NCI-H69 (cell line): ENCODE data around the gene ATG9A.

Source experiments
- DNase-seq: peaks from one replicate; lab custom pipeline; 2025; lab: John Stamatoyannopoulos, UW

The ATG9A gene

DNA sequence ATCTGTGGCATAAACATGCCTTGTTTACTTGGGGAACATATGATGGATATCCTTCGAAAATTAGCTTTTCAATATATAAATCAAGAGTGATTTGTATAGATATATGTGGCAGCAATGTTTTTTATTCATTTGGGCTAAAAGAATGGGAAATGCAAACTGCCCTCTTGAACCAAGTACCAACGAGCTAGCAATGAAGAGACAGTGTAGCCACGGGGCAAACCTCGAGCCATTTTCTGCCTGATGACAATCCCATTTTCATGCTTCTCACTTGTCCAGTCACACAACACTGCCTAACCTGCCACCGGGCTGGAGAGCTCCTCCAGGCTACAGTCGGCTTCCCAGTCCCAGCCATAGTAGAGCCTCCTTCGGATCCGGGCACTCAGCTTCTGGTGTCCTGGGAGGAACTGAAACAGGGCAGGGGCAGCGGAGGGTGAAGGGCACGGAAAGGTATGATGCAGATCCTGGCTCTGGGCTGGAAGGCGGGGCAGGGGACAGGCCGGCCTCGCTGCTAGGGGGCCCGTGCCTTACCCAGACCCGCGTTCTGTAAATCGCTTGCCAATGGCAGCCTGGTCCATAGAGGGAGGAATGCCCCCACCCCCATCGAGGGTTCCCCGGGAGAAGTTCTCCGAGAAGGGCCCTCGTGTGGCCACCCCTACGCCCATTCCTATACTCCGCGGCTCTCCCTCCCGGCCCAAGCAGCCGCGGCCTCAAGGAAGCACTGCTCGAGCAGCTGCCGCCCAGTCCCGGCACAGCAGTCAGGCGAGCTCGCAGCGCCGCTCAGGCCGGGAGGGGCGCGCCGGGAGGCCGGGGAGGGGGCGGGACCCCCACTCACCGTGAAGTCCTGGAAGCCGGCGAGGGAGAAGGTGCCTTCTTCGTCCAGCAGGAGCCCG is 53.3 kb downstream of the ATG9A start:
- DNase-seq, result peak; percentile 74

DNA sequence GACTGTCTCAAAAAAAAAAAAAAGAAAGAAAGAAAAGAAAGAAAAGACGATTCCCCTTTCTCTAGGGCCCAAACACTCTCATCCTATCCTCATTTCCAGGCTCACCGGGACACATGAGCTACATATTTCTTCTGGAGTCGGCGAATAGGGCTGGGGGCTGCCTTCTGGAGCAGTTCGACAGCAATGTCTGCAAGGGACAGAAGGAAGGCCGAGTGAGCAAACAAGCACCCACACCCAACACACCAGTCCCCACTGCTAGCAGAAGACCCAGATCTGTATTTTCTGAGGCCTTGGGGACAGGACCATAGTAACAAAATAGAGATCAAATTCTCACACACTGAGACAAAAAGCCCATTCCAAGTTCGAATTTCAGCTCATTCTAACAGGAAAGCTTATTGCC is 54.0 kb downstream of the ATG9A start:
- no peak for DNase-seq

DNA sequence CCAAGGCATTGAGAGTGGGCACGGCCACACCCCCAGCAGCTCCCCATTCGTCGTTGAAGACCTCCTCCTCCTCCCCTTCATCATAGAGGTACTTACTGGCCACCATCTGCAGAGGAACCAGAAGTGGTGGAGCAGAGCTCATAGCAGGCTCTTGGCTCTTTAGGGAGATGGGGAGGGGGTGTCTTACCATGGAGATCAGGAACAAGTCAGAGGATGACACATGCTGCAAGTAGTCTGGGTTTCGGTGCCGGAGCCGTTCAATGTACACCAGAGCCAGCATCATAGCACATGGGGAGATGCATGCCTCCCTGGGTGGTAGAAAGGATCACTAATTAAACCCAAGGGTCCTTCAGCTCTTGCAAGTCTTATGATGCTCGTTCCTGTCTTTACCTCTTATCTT is 54.6 kb downstream of the ATG9A start:
- no peak for DNase-seq

DNA sequence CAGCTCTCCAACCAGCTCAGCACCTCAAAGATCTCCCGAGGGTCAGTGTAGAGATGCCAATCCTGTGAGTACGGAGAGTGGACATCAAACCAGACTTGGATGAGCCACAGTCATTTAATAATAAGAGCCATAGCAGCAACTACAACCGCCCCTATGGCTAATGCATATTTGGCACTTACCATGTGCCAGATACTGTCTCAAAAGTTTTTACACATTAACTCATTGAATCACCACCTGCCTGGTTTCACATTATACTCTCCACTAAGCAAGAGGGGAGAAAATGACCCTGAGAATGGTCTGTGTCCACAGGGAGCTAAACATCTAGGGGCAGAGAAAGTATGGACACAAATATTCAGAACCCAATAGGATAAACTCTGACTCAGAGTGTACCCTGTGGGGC is 55.3 kb downstream of the ATG9A start:
- no peak for DNase-seq

DNA sequence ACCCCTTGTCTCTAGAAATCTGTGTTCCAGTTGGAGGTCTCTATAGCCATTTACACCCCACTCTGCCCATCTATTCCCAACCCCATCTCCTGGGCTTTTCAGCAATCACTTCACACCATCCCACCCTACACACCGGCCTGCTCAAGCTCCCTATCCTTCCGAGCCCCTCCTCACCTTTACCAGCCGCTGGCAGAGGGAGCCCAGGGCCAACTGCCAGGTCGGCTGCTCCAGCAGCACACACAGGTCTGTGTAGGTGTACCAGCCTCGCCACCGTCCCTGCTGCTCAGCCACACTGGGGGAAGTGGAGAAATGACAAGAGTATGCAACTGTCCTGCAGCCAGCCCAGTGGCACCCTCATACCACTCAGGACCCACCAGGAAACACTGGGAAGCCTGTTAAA is 56.3 kb downstream of the ATG9A start:
- DNase-seq, result no peak

DNA sequence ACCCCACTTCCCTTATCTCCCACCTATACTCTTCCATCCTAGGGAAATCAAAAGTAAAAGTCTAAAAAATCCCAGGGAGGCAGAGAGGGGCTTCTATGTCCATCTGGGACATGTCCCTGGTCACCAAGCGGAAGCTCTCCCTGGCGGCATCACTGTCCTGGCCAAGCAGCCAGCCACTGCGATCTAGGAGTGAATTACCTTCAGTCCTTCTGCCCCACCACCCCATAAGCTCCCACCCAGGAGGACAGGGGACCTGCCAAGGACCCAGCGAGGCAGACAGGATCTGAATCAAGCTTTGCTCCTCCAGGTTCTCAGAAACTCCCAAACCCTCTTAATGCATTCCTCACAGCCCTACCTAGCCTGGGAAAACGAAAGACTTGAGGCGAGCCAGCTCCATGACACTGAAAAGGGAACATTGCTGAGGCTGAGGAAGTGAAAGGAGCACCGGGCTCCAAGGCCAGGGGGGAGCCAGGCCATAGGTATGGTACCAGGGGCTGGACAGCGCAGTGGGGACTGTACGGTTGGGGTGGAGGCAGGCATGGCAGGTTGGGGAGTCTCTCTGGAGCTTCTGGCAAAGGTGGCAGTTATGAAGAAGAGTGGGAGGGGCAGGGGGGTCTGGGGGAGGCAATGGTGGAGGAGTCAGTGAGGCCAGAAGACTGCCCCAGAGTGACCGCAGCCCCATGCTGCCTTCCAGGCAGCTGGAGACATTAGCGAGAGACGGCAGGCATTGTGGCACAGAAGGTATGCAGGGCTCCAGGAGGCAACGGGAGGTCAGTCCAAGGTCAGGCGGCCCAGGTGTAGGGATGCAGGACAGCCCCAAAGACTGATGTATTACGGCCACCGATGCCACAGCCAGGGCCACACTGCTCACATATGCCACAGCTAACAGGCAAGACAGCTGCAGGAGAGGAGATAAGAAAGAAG is 56.9 kb downstream of the ATG9A start:
- DNase-seq, result no peak

DNA sequence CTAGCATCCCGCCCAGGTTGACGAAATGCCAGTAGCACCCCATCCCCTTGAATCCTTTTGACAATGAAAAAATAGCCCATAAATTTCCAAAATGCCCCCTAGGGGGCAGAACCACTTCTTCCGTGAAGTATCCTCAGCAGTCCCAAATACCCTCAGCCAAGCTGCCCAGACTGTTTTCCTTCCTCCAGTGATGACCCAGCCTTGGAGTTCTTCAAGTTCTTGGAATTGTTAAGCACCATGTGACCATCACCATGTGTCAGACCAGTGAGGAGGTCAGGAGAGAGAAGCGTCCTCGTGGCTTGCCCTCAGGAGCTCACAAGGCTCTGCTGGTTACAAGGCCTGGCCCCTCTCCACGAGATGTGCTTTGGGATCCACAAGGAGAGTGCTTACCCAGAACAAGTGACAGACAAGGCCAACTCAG is 58.2 kb downstream of the ATG9A start:
- peak; percentile 35 for DNase-seq

DNA sequence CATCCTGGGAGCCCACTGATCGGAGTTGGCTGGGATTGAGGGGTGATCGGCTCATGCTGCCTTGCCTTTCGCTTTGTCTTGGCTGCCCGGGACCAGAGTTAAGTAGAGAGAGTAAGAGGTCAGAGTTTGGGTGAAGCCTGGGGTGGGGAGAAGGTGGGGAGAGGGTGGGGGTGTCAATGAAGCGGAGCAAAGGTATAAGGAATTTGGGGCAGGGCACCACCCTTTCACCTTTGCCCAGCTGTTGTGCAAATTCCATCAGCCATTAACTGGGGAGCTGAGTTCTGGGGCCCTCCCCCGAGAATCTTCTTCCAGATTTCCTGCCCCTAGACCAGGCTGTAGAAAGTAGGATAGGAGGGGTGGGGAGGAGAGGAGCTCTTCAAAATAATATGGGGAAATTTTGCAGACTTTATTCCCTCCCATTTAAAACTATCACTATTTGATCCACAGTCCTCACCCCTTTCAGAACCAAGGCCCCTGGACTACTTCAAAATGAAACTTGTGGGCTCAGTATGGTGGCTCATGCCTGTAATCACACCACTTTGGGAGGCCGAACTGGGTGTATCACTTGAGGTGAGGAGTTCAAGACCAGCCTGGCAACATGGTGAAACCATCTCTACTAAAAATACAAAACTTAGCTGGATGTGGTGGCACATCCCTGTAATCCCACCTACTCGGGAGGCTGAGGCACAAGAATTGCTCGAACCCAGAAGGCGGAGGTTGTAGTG is 59.3 kb downstream of the ATG9A start, which contains the start of gene SLC23A3:
SLC23A3 (minus strand) TSS at position 100 of the 725 bp plus-strand sequence; CDS start at position 55, 45 bp downstream.
- no peak for DNase-seq
